Liver (tissue), 9 donors: Measurements from ENCODE around the gene ZSWIM6. TPM values are rescaled to one million over a fixed set of nuclear protein-coding genes. Genes with fewer than 3 reads are reported as not detected.
A peak's percentile ranks its signal among the peaks of the same experiment; 100 is the strongest.

Experiments
- DNase-seq: peaks from one replicate; pipeline ENCODE4 v3.0.0-alpha.2; 2017; ENCODE audit warnings: low spot score
- H3K27ac ChIP-seq, 2 donors: one replicate each; pipeline ENCODE4 v1.7.0; 2013; ENCODE audit warnings: inconsistent platforms in 2 of 2, low read length in 2 of 2, control low read depth in 1 of 2, low read depth in 1 of 2, mild to moderate bottlenecking in 1 of 2
- H3K27me3 ChIP-seq, 4 donors: one replicate each; pipeline versions ENCODE4 v1.6.1 to v1.7.0; 2013; ENCODE audit warnings: low read length in 3 of 4, inconsistent platforms in 1 of 4, mild to moderate bottlenecking in 1 of 4, moderate library complexity in 1 of 4; ENCODE audit not compliant: control insufficient read depth in 4 of 4, insufficient read depth in 4 of 4
- H3K36me3 ChIP-seq, 4 donors: one replicate each; pipeline versions ENCODE4 v1.6.1 to v1.7.0; 2013; ENCODE audit warnings: low read length in 3 of 4, mild to moderate bottlenecking in 3 of 4, low read depth in 1 of 4, moderate library complexity in 1 of 4; ENCODE audit not compliant: control insufficient read depth in 4 of 4, insufficient read depth in 3 of 4
- H3K4me1 ChIP-seq, 4 donors: one replicate each; pipeline versions ENCODE4 v1.6.1 to v1.7.0; 2013; ENCODE audit warnings: low read length in 3 of 4, mild to moderate bottlenecking in 3 of 4, moderate library complexity in 1 of 4; ENCODE audit not compliant: control insufficient read depth in 4 of 4, insufficient read depth in 4 of 4
- H3K4me3 ChIP-seq, 3 donors: one replicate each; pipeline versions ENCODE4 v1.6.1 to v1.7.0; 2013; ENCODE audit warnings: low read length in 3 of 3, control low read depth in 1 of 3, low read depth in 1 of 3, mild to moderate bottlenecking in 1 of 3
- H3K9ac ChIP-seq, 2 donors: one replicate each; pipeline ENCODE4 v1.7.0; 2013; ENCODE audit warnings: low read length in 2 of 2, mild to moderate bottlenecking in 2 of 2, moderate library complexity in 2 of 2, control low read depth in 1 of 2, low read depth in 1 of 2
- H3K9me3 ChIP-seq, 4 donors: one replicate each; pipeline versions ENCODE4 v1.6.1 to v1.7.0; 2013; ENCODE audit warnings: low read length in 3 of 4; ENCODE audit not compliant: control insufficient read depth in 4 of 4
- CTCF ChIP-seq: fragments of 150-350 bp; IDR thresholded peaks from 2 replicates; pipeline ENCODE4 v1.5.1; 2017; ENCODE audit warnings: improper control_type of control experiment, low read depth, low read length; ENCODE audit not compliant: missing input control
- EGR1 ChIP-seq, 2 donors: IDR thresholded peaks; 2 replicates each; pipeline ENCODE4 v1.6.1; 2016 to 2018; ENCODE audit warnings: antibody characterized with exemption in 2 of 2, low read depth in 2 of 2
- FOXA1 ChIP-seq: IDR thresholded peaks from 2 replicates; pipeline ENCODE4 v1.6.1; 2016; ENCODE audit warnings: antibody characterized with exemption
- FOXA2 ChIP-seq: IDR thresholded peaks from 2 replicates; pipeline ENCODE4 v1.6.1; 2016; ENCODE audit warnings: antibody characterized with exemption
- GABPA ChIP-seq, 2 donors: IDR thresholded peaks in 1 of 2; conservative IDR thresholded peaks in 1 of 2; 2 replicates each; pipeline ENCODE4 v1.6.1; 2016; ENCODE audit warnings: antibody characterized with exemption in 2 of 2, mild to moderate bottlenecking in 1 of 2, moderate library complexity in 1 of 2
- HNF4A ChIP-seq, 2 donors: conservative IDR thresholded peaks; 2 replicates each; pipeline ENCODE4 v1.6.1; 2016; ENCODE audit warnings: antibody characterized with exemption in 2 of 2, mild to moderate bottlenecking in 2 of 2
- HNF4G ChIP-seq: IDR thresholded peaks from 2 replicates; pipeline ENCODE4 v1.6.1; 2016; ENCODE audit warnings: antibody characterized with exemption
- JUND ChIP-seq, 2 donors: IDR thresholded peaks; 2 replicates each; pipeline ENCODE4 v1.6.1; 2016; ENCODE audit warnings: antibody characterized with exemption in 2 of 2
- NR2F2 ChIP-seq: IDR thresholded peaks from 2 replicates; pipeline ENCODE4 v1.6.1; 2016; ENCODE audit warnings: antibody characterized with exemption
- RAD21 ChIP-seq, 2 donors: IDR thresholded peaks; 2 replicates each; pipeline ENCODE4 v1.6.1; 2016; ENCODE audit warnings: antibody characterized with exemption in 2 of 2, mild to moderate bottlenecking in 2 of 2
- REST ChIP-seq: IDR thresholded peaks from 2 replicates; pipeline ENCODE4 v1.6.1; 2016; ENCODE audit warnings: antibody characterized with exemption, mild to moderate bottlenecking
- RXRA ChIP-seq, 2 donors: IDR thresholded peaks; 2 replicates each; pipeline ENCODE4 v1.6.1; 2017 to 2018; ENCODE audit warnings: antibody characterized with exemption in 2 of 2, mild to moderate bottlenecking in 1 of 2
- SP1 ChIP-seq: IDR thresholded peaks from 2 replicates; pipeline ENCODE4 v1.6.1; 2018; ENCODE audit warnings: antibody characterized with exemption, mild to moderate bottlenecking
- TAF1 ChIP-seq: conservative IDR thresholded peaks from 2 replicates; pipeline ENCODE4 v1.6.1; 2016; ENCODE audit warnings: antibody characterized with exemption, mild to moderate bottlenecking
- YY1 ChIP-seq: IDR thresholded peaks from 2 replicates; pipeline ENCODE4 v1.6.1; 2016; ENCODE audit warnings: antibody characterized with exemption, mild to moderate bottlenecking
- WGBS: extraction: QIAGEN DNeasy Blood & Tissue Kit; methylation state at CpG from one replicate; pipeline ENCODE4 v1.1.7; 2013; 5-methylcytosine and 5-hydroxymethylcytosine counted together
- polyA plus RNA-seq, 2 donors: library from polyadenylated mRNA; stranded (reverse) in 1 of 2; unstranded in 1 of 2; fragments of 200-250 nt in 1 of 2; fragments of >200 nt in 1 of 2; fragmentation: Nextera tagmentation in 1 of 2; extraction: Ambion mirVana in 1 of 2; gene quantifications; one replicate each; pipeline versions ENCODE4 v1.2.1 to v1.2.3, GENCODE V29; 2013 to 2015
- total RNA-seq, 2 donors: library from RNA; depleted of rRNA; stranded (reverse); fragments of >200 nt; gene quantifications; one replicate each; pipeline ENCODE4 v1.2.3, GENCODE V29; 2014
- TF ChIP-seq, protein P1 (sequence below): IDR thresholded peaks from 2 replicates; pipeline ENCODE4 v1.6.1; 2016; ENCODE audit warnings: antibody characterized with exemption
- TF ChIP-seq, protein P2 (sequence below): IDR thresholded peaks from 2 replicates; pipeline ENCODE4 v1.6.1; 2016; ENCODE audit warnings: antibody characterized with exemption
- TF ChIP-seq, protein P3 (sequence below): IDR thresholded peaks from 2 replicates; pipeline ENCODE4 v1.6.1; 2016; ENCODE audit warnings: antibody characterized with exemption
- donor health status: healthy.
- donor health status: healthy.
- donor health status: healthy.
- donor health status: healthy.
- donor health status: healthy.

Gene ZSWIM6
- total and polyA plus RNA-seq, 4 donors = 1.3 to 5.2 (median 3.3) TPM

DNA sequence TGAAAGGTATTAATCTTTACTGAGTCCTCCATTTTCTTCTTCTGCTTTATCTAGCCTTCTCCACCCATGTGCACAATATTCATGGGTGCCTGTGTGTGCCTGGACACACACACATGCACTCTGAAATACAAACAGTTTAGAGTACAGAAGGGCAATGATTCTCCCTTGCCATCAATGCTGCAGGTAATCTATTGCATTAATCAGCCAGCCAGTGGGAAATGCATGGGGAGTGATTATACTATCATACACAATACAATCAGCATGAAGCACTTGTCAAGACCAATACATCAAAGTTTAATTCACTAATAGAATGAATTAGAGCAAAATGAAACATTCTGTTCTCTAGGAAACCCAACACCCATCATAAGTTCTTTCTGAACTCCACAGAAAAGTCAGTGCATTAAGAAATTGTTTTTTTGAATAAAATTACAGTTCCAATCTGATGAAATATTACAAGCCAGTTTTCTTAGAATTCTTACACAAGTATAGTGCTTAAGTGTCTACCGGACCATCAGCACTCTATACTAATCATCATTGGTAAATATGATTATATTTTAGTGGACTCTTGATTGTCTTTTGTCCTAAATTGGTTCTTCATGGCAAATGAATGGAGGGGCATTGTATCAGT, 172.2 kb downstream of the ZSWIM6 start:
- H3K27ac ChIP-seq = no peak overlapping the region
- no peak overlapping the region for H3K9ac ChIP-seq
- WGBS = 48% methylated on average over 1 of the region's 1 CpG
- H3K4me3 ChIP-seq = no peak overlapping the region
- TF ChIP-seq FOXA1 (no peak), HNF4A (conservative IDR thresholded peaks at IDR 0.05) (peak; percentile 61 to 77), REST (no peak), HNF4G (no peak), RXRA (IDR thresholded peaks at IDR 0.05) (peak; percentile 16 to 20), JUND (IDR thresholded peaks at IDR 0.05) (no peak), TAF1 (no peak), NR2F2 (no peak), SP1 (peak; percentile 52), CTCF (no peak), RAD21 (IDR thresholded peaks at IDR 0.05) (peak in 1 of 2 donors; percentile 46), FOXA2 (no peak), GABPA (IDR thresholded peaks at IDR 0.05 in 1 of 2, conservative IDR thresholded peaks at IDR 0.05 in 1 of 2) (no peak), EGR1 (IDR thresholded peaks at IDR 0.05; ENCODE audit: low read depth in 2 of 2) (no peak), YY1 (peak; percentile 45)
- TF ChIP-seq, protein P1, sequence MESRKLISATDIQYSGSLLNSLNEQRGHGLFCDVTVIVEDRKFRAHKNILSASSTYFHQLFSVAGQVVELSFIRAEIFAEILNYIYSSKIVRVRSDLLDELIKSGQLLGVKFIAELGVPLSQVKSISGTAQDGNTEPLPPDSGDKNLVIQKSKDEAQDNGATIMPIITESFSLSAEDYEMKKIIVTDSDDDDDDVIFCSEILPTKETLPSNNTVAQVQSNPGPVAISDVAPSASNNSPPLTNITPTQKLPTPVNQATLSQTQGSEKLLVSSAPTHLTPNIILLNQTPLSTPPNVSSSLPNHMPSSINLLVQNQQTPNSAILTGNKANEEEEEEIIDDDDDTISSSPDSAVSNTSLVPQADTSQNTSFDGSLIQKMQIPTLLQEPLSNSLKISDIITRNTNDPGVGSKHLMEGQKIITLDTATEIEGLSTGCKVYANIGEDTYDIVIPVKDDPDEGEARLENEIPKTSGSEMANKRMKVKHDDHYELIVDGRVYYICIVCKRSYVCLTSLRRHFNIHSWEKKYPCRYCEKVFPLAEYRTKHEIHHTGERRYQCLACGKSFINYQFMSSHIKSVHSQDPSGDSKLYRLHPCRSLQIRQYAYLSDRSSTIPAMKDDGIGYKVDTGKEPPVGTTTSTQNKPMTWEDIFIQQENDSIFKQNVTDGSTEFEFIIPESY = no peak
- TF ChIP-seq, protein P2, sequence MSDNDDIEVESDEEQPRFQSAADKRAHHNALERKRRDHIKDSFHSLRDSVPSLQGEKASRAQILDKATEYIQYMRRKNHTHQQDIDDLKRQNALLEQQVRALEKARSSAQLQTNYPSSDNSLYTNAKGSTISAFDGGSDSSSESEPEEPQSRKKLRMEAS = no peak
- TF ChIP-seq, protein P3, sequence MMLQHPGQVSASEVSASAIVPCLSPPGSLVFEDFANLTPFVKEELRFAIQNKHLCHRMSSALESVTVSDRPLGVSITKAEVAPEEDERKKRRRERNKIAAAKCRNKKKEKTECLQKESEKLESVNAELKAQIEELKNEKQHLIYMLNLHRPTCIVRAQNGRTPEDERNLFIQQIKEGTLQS = no peak
- H3K36me3 ChIP-seq = no peaks in the 10 kb centered on the region
- peaks cover 0 to 5% (median 1%) of the 10 kb centered on the region in 4 donors for H3K4me1 ChIP-seq
- no peaks in the 10 kb centered on the region for H3K9me3 ChIP-seq
- H3K27me3 ChIP-seq = no peaks in the 10 kb centered on the region
- no peak for DNase-seq
